Measurements from ENCODE around the gene CHN1. TPM values are rescaled to one million over a fixed set of nuclear protein-coding genes. Genes with fewer than 3 reads are reported as not detected.

CHN1 gene
- total RNA-seq, 1 donor from 2014 or later = 45.0 TPM

DNA sequence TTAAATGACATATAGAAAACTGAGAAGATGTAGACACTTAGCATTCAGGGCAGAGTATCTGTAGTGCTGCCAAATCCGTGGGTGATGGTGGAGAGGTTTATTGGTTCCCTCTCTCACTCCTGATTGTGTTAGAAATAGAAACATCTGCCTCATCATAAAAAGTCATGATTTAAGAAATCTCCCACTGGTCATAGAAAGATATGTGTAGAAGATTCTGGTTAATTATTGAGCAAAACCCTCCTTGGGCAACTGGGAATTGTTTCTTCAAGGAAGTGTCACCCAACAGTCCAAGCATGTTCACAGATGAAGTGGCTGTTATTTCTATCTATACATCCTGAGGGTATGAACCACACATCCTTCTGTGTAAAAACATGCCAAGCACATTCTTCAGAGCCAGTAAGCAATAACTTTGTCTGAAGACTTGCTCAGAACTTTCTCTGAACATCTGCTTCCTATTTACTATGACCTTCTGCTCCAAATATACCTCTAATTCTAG lies 207.4 kb downstream of the CHN1 start:
- H3K9me3 ChIP-seq (ENCODE audit: low read depth) = no peaks in the 10 kb centered on the region
- H3K4me2 ChIP-seq = no peak overlapping the region
- TF ChIP-seq EZH2phosphoT487 (IDR thresholded peaks at IDR 0.05) (no peak), EZH2 (IDR thresholded peaks at IDR 0.05) (no peak)
- TF ChIP-seq, protein P1, sequence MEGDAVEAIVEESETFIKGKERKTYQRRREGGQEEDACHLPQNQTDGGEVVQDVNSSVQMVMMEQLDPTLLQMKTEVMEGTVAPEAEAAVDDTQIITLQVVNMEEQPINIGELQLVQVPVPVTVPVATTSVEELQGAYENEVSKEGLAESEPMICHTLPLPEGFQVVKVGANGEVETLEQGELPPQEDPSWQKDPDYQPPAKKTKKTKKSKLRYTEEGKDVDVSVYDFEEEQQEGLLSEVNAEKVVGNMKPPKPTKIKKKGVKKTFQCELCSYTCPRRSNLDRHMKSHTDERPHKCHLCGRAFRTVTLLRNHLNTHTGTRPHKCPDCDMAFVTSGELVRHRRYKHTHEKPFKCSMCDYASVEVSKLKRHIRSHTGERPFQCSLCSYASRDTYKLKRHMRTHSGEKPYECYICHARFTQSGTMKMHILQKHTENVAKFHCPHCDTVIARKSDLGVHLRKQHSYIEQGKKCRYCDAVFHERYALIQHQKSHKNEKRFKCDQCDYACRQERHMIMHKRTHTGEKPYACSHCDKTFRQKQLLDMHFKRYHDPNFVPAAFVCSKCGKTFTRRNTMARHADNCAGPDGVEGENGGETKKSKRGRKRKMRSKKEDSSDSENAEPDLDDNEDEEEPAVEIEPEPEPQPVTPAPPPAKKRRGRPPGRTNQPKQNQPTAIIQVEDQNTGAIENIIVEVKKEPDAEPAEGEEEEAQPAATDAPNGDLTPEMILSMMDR (IDR thresholded peaks at IDR 0.05) = no peak
- H3K79me2 ChIP-seq (ENCODE audit: low read depth) = no peaks in the 10 kb centered on the region
- H3K27ac ChIP-seq = no peak overlapping the region
- Mint-ChIP-seq H3K9me3 (no peaks in the 10 kb centered on the region), H3K27me3 (ENCODE audit: insufficient read depth, low read depth) (peaks cover 2% of the 10 kb centered on the region), H3K27ac (no peak overlapping the region), H3K4me1 (peaks cover 10% of the 10 kb centered on the region), H3K36me3 (peaks cover 34% of the 10 kb centered on the region), H3K4me3 (no peak overlapping the region)
- H3K4me1 ChIP-seq = peaks cover 23% of the 10 kb centered on the region
- no peaks in the 10 kb centered on the region for H3K27me3 ChIP-seq
- H3K4me3 ChIP-seq = no peak overlapping the region
- no peak for DNase-seq (ENCODE audit: low spot score)
- H3K36me3 ChIP-seq = peaks cover 7% of the 10 kb centered on the region
- H3F3A ChIP-seq (ENCODE audit: low read depth) = peaks cover 35% of the 10 kb centered on the region
- H2AFZ ChIP-seq (replicated peaks) = no peak overlapping the region
- no peak overlapping the region for H3K9ac ChIP-seq
- H4K20me1 ChIP-seq (ENCODE audit: low read depth) = no peaks in the 10 kb centered on the region

GRCh38 chr2:174796319-174796771 lies 208.8 kb downstream of the CHN1 start:
- Mint-ChIP-seq H3K4me3 (no peak overlapping the region), H3K27me3 (ENCODE audit: insufficient read depth, low read depth) (peaks cover 2% of the 10 kb centered on the region), H3K36me3 (peaks cover 26% of the 10 kb centered on the region), H3K27ac (no peak overlapping the region), H3K9me3 (no peaks in the 10 kb centered on the region), H3K4me1 (peaks cover 10% of the 10 kb centered on the region)
- H3K9ac ChIP-seq = no peak overlapping the region
- TF ChIP-seq EZH2phosphoT487 (IDR thresholded peaks at IDR 0.05) = peak; percentile 50
- TF ChIP-seq, protein P1 (IDR thresholded peaks at IDR 0.05) = no peak
- TF ChIP-seq EZH2 (IDR thresholded peaks at IDR 0.05) = no peak
- no peak overlapping the region for H3K4me3 ChIP-seq
- no peaks in the 10 kb centered on the region for H3K27me3 ChIP-seq
- peak; percentile 91 for DNase-seq (ENCODE audit: low spot score)
- peaks cover 38% of the 10 kb centered on the region for H3K4me1 ChIP-seq
- no peak overlapping the region for H2AFZ ChIP-seq (replicated peaks)
- peaks cover 7% of the 10 kb centered on the region for H3K36me3 ChIP-seq
- H3F3A ChIP-seq (ENCODE audit: low read depth) = peaks cover 35% of the 10 kb centered on the region
- no peaks in the 10 kb centered on the region for H3K79me2 ChIP-seq (ENCODE audit: low read depth)
- H4K20me1 ChIP-seq (ENCODE audit: low read depth) = no peaks in the 10 kb centered on the region
- H3K9me3 ChIP-seq (ENCODE audit: low read depth) = no peaks in the 10 kb centered on the region
- peak overlapping the region; percentile 78 for H3K27ac ChIP-seq
- peak overlapping the region; percentile 64 for H3K4me2 ChIP-seq

- Histone ChIP-seq H3K4me3 (no peak overlapping the region), H3K4me2 (peak overlapping the region; percentile 64), H3K27me3 (no peaks in the 10 kb centered on the region), H4K20me1 (ENCODE audit: low read depth) (no peaks in the 10 kb centered on the region), H3K4me1 (peaks cover 45% of the 10 kb centered on the region), H3K27ac (peak overlapping the region; percentile 82), H2AFZ (replicated peaks) (no peak overlapping the region), H3K79me2 (ENCODE audit: low read depth) (no peaks in the 10 kb centered on the region), H3K9me3 (ENCODE audit: low read depth) (no peaks in the 10 kb centered on the region), H3K9ac (no peak overlapping the region), H3K36me3 (peaks cover 7% of the 10 kb centered on the region), H3F3A (ENCODE audit: low read depth) (peaks cover 42% of the 10 kb centered on the region)
- no peak overlapping the region for H3K4me3 Mint-ChIP-seq
- peak overlapping the region; percentile 25 for H3K27ac Mint-ChIP-seq
- H3K4me1 Mint-ChIP-seq = peaks cover 17% of the 10 kb centered on the region
- no peak for DNase-seq (ENCODE audit: low spot score)
- peaks cover 19% of the 10 kb centered on the region for H3K36me3 Mint-ChIP-seq
- TF ChIP-seq, protein P1 (IDR thresholded peaks at IDR 0.05) = no peak
- no peak for TF ChIP-seq EZH2phosphoT487 (IDR thresholded peaks at IDR 0.05)
- no peak for TF ChIP-seq EZH2 (IDR thresholded peaks at IDR 0.05)
- peaks cover 2% of the 10 kb centered on the region for H3K27me3 Mint-ChIP-seq (ENCODE audit: insufficient read depth, low read depth)
- peaks cover 4% of the 10 kb centered on the region for H3K9me3 Mint-ChIP-seq
Measured at GRCh38 chr2:174794851-174795374, 210.3 kb downstream of the CHN1 start.

Data from neural progenitor cell (in vitro differentiated cells).